GM12878 (cell line): Measurements from ENCODE around the gene MAIP1. TPM values are rescaled to one million over a fixed set of nuclear protein-coding genes. Genes with fewer than 3 reads are reported as not detected.

Source experiments
- ATAC-seq: fragments of 200-7000 bp; cut with Tn5 transposase; 3 replicates; pipeline ENCODE4 v1.9.1; 2020; ENCODE audit warnings: mild to moderate bottlenecking, moderate library complexity
- BruUV-seq: library from RNA; stranded (reverse); fragments of 400-500 nt; replicated peaks from 2 replicates; lab custom pipeline; 2021; lab: Mats Ljungman, UMichigan
- CTCF ChIA-PET: fragments of 300-600 bp; sonication (Branson Sonifier 250); formaldehyde crosslinking; extraction: SDS; loops from one replicate; lab custom pipeline; 2021; ENCODE audit warnings: inconsistent platforms; lab: Yijun Ruan, JAX
- POLR2A ChIA-PET: fragments of 350-600 bp; formaldehyde crosslinking; extraction: SDS; loops from one replicate; lab custom pipeline; 2021; ENCODE audit warnings: inconsistent platforms; lab: Charles Lee
- RAD21 ChIA-PET: fragments of 300-600 bp; sonication (Branson Sonifier 250); formaldehyde crosslinking; loops from one replicate; lab custom pipeline; 2023; ENCODE audit warnings: antibody characterized with exemption; ENCODE audit not compliant: unreplicated experiment; lab: Charles Lee
- SMC1A ChIA-PET: fragments of 300-600 bp; sonication (Branson Sonifier 250); formaldehyde crosslinking; loops from one replicate; lab custom pipeline; 2023; ENCODE audit not compliant: unreplicated experiment, uncharacterized antibody; lab: Charles Lee
- DNase-seq: peaks from one replicate; pipeline ENCODE4 v3.0.0-alpha.2; 2011; ENCODE audit warnings: low read depth, low spot score
- FAIRE-seq: peaks from 3 replicates; lab custom pipeline; 2011; peaks lifted over from hg19 to GRCh38; lab: Jason Lieb, UNC
- H2AFZ ChIP-seq: 2 replicates; pipeline ENCODE4 v1.6.0; 2011; ENCODE audit warnings: low read depth, low read length, control low read depth; ENCODE audit not compliant: control insufficient read depth
- H3K27ac ChIP-seq: 2 replicates; pipeline ENCODE4 v1.5.1; 2011; ENCODE audit warnings: control low read depth; ENCODE audit not compliant: control insufficient read depth, insufficient read depth
- H3K27me3 ChIP-seq, 2 experiments: replicated peaks in 1 of 2; 2 replicates each; pipeline versions ENCODE4 v1.6.0 to v1.6.1; 2011; ENCODE audit warnings: low read length in 1 of 2; ENCODE audit not compliant: control insufficient read depth in 2 of 2, insufficient read depth in 2 of 2
- H3K36me3 ChIP-seq, 2 experiments: 2 replicates each; pipeline ENCODE4 v1.5.1; 2011; ENCODE audit warnings: low read length in 1 of 2; ENCODE audit not compliant: control insufficient read depth in 2 of 2, insufficient read depth in 2 of 2
- H3K4me1 ChIP-seq: 2 replicates; pipeline ENCODE4 v1.6.1; 2011; ENCODE audit warnings: mild to moderate bottlenecking, low read length, moderate library complexity, mixed read lengths; ENCODE audit not compliant: control insufficient read depth, insufficient read depth
- H3K4me2 ChIP-seq: 2 replicates; pipeline ENCODE4 v1.6.0; 2011; ENCODE audit warnings: control low read depth; ENCODE audit not compliant: control insufficient read depth, insufficient read depth
- H3K4me3 ChIP-seq: fragments of 200-600 bp; sonication (generic); 2 replicates; pipeline ENCODE4 v1.5.1; 2016
- H3K79me2 ChIP-seq: 2 replicates; pipeline ENCODE4 v1.6.0; 2011; ENCODE audit warnings: low read length; ENCODE audit not compliant: control insufficient read depth, insufficient read depth
- H3K9ac ChIP-seq: 2 replicates; pipeline ENCODE4 v1.8.0; 2011; ENCODE audit warnings: low read length, control low read depth, mixed read lengths; ENCODE audit not compliant: control insufficient read depth, insufficient read depth
- H3K9me3 ChIP-seq: replicated peaks from 3 replicates; pipeline ENCODE4 v1.5.1; 2011; ENCODE audit warnings: mild to moderate bottlenecking, low read length; ENCODE audit not compliant: control insufficient read depth, insufficient read depth
- H4K20me1 ChIP-seq: 2 replicates; pipeline ENCODE4 v1.6.0; 2011; ENCODE audit not compliant: control insufficient read depth, insufficient read depth
- BHLHE40 ChIP-seq, 2 experiments: fragments of 450-650 bp in 1 of 2; IDR thresholded peaks; 2 replicates each; pipeline ENCODE4 v1.6.1; 2011 to 2017; ENCODE audit warnings: low read depth in 2 of 2, borderline replicate concordance in 1 of 2, improper control_type of control experiment in 1 of 2, low read length in 1 of 2, mild to moderate bottlenecking in 1 of 2
- CHD1 ChIP-seq: IDR thresholded peaks from 2 replicates; pipeline ENCODE4 v1.6.1; 2012; ENCODE audit warnings: low read depth, low read length, improper control_type of control experiment
- EP300 ChIP-seq, 2 experiments: fragments of 150-350 bp in 1 of 2; IDR thresholded peaks; 2 replicates each; pipeline ENCODE4 v1.6.1; 2011 to 2012; ENCODE audit warnings: low read depth in 2 of 2, low read length in 2 of 2, borderline replicate concordance in 1 of 2, improper control_type of control experiment in 1 of 2, inconsistent platforms in 1 of 2; ENCODE audit not compliant: control insufficient read depth in 1 of 2
- LARP7 ChIP-seq: fragments of 450-650 bp; IDR thresholded peaks from 2 replicates; pipeline ENCODE4 v1.6.1; 2017; ENCODE audit warnings: mild to moderate bottlenecking
- SUPT20H ChIP-seq: IDR thresholded peaks from 2 replicates; pipeline ENCODE4 v1.6.1; 2011; ENCODE audit warnings: low read depth, mild to moderate bottlenecking, low read length, moderate library complexity, borderline replicate concordance; ENCODE audit not compliant: control insufficient read depth
- TCF3 ChIP-seq: IDR thresholded peaks from 2 replicates; pipeline ENCODE4 v1.6.1; 2012; ENCODE audit warnings: low read depth, mild to moderate bottlenecking, low read length, borderline replicate concordance; ENCODE audit not compliant: insufficient read depth
- ZBTB4 ChIP-seq: fragments of 450-650 bp; formaldehyde crosslinking; IDR thresholded peaks from 2 replicates; pipeline ENCODE4 v1.4.0; 2022; ENCODE audit warnings: mild to moderate bottlenecking, moderate library complexity
- ZNF384 ChIP-seq: IDR thresholded peaks from 2 replicates; pipeline ENCODE4 v1.6.1; 2012; ENCODE audit warnings: low read depth, mild to moderate bottlenecking, low read length, improper control_type of control experiment, borderline replicate concordance
- WGBS: methylation state at CpG from one replicate; pipeline ENCODE4 v1.1.6; 2016; ENCODE audit warnings: low lambda C conversion rate; ENCODE audit not compliant: insufficient replicate concordance, insufficient coverage; ENCODE audit errors: missing lambda C conversion rate; 5-methylcytosine and 5-hydroxymethylcytosine counted together
- in situ Hi-C: fragments of 300-500 bp; cut with MboI; formaldehyde crosslinking; loops from 9 replicates; pipeline ENCODE4 v1.14.3; 2018; ENCODE audit warnings: mixed read lengths
- intact Hi-C: fragments of 100-400 bp; cut with micrococcal nuclease; formaldehyde crosslinking; loops from one replicate; pipeline ENCODE4 v1.14.2; 2022; ENCODE audit not compliant: unreplicated experiment
- polyA plus RNA-seq, 11 experiments: library from polyadenylated mRNA; depleted of rRNA in 4 of 11; unstranded in 6 of 11; stranded (reverse) in 5 of 11; fragments of >200 nt; fragmentation: Nextera tagmentation in 4 of 11; fragmentation: Illumina TruSeq in 1 of 11; extraction: Ambion mirVana in 4 of 11; extraction: Trizol in 1 of 11; gene quantifications; 1 replicate in 1 of 11; 2 replicates in 10 of 11; pipeline versions ENCODE4 v1.2.1 to v1.2.3, GENCODE V29; 2011 to 2016; ENCODE audit warnings: inconsistent platforms in 2 of 11, missing spikeins in 2 of 11, low read depth in 1 of 11
- total RNA-seq, 4 experiments: library from RNA; depleted of rRNA in 3 of 4; stranded (reverse); fragments of >200 nt in 3 of 4; fragmentation: Illumina TruSeq in 1 of 4; extraction: Trizol in 1 of 4; gene quantifications; 2 replicates each; pipeline versions ENCODE4 v1.2.1 to v1.2.3, GENCODE V29; 2013 to 2021

The MAIP1 gene
- total and polyA plus RNA-seq, 10 of the 15 experiments (the other 5 are each of a cell fraction or from before 2014, with no cell fraction given) = 5.4 to 41.4 (median 25.4) TPM

GRCh38 chr2:199958014-199958413 is 2.6 kb downstream of the MAIP1 start:
- CTCF ChIA-PET = interaction anchor here (0.8 kb wide), 1 partner anchor 10 kb away, joined by 3 read pairs; no protein-coding TSS in a partner anchor
- intact Hi-C loops = loop anchor here (10.0 kb wide), 2 partner anchors 857 to 1177 kb away; partner anchors contain the start of gene BZW1
- SMC1A ChIA-PET = interaction anchor here (1.1 kb wide), 1 partner anchor 9 kb away, joined by 3 read pairs; no protein-coding TSS in a partner anchor
- Histone ChIP-seq H3K27ac (no peak overlapping the region), H3K9me3 (no peaks in the 10 kb centered on the region), H3K4me1 (peaks cover 4% of the 10 kb centered on the region; the same call in 1 of the 2 replicates), H3K4me2 (peak overlapping the region; percentile 70), H3K4me3 (no peak overlapping the region), H3K79me2 (peaks cover 56% of the 10 kb centered on the region), H4K20me1 (no peaks in the 10 kb centered on the region; the same call in 1 of the 2 replicates), H3K9ac (no peak overlapping the region), H3K36me3 (peaks cover 2 to 5% of the 10 kb centered on the region in 2 experiments; a peak in 3 of 4 replicates), H2AFZ (no peak overlapping the region), H3K27me3 (no peaks in the 10 kb centered on the region)
- POLR2A ChIA-PET = interaction anchor here (0.5 to 0.8 kb wide), 3 partner anchors 11 to 910 kb away, joined by 3 to 8 read pairs (median 4); no protein-coding TSS in a partner anchor
- TF ChIP-seq TCF3 (no peak), EP300 (IDR thresholded peaks at IDR 0.05; ENCODE audit: borderline replicate concordance in 1 of 2, control insufficient read depth in 1 of 2, low read depth in 2 of 2, low read length in 2 of 2) (no peak), ZBTB4 (CRISPR knock-in tag) (no peak), LARP7 (no peak), BHLHE40 (IDR thresholded peaks at IDR 0.05; ENCODE audit: borderline replicate concordance in 1 of 2, low read depth in 2 of 2, low read length in 1 of 2) (no peak), ZNF384 (no peak), CHD1 (no peak), SUPT20H (no peak)
- RAD21 ChIA-PET = no interaction called here
- FAIRE-seq (no peak), DNase-seq (no peak), ATAC-seq (no peak)
- no TSS peak for BruUV-seq
- in situ Hi-C loops = no loop called here
- WGBS = 91% methylated on average over 4 of the region's 4 CpGs
